HG03439 (cell line): Measurements from ENCODE around the gene SDK1.
A peak's percentile ranks its signal among the peaks of the same experiment; 100 is the strongest.
"Not testable (repeated sequence)": the region's sequence is repeated elsewhere in the genome, so short reads cannot be mapped to it uniquely, and the experiment has no call there.

Experiments
- ATAC-seq: cut with Tn5 transposase; IDR thresholded peaks from one replicate; pipeline ENCODE4 v1.9.1; 2021; ENCODE audit warnings: mild to moderate bottlenecking, moderate library complexity; ENCODE audit not compliant: unreplicated experiment

SDK1 gene

GRCh38 chr7:3943779-3944520 lies 642.9 kb downstream of the SDK1 start:
- no peak for ATAC-seq

- no peak for ATAC-seq
These were observed 648.2 kb downstream of the SDK1 start for GRCh38 chr7:3949242-3949640.

GRCh38 chr7:3950249-3950648 lies 649.2 kb downstream of the SDK1 start:
- peak; percentile 63 for ATAC-seq

- no peak for ATAC-seq
These were observed 650.4 kb downstream of the SDK1 start for GRCh38 chr7:3951316-3952055.

- no peak for ATAC-seq
These were observed 652.1 kb downstream of the SDK1 start for GRCh38 chr7:3953133-3953532.

GRCh38 chr7:3953946-3954345 lies 652.9 kb downstream of the SDK1 start:
- ATAC-seq = no peak

GRCh38 chr7:3955026-3955425 lies 654.0 kb downstream of the SDK1 start:
- no peak for ATAC-seq

- peak; percentile 72 for ATAC-seq
These were observed 655.0 kb downstream of the SDK1 start for GRCh38 chr7:3955751-3956696.

GRCh38 chr7:3956949-3957348 lies 655.9 kb downstream of the SDK1 start:
- peak; percentile 60 for ATAC-seq

GRCh38 chr7:3957472-3958108 lies 656.5 kb downstream of the SDK1 start:
- no peak for ATAC-seq

- ATAC-seq = no peak
These were observed 657.0 kb downstream of the SDK1 start for GRCh38 chr7:3958109-3958483.

GRCh38 chr7:3959364-3959763 lies 658.3 kb downstream of the SDK1 start:
- no peak for ATAC-seq

- ATAC-seq = no peak
These were observed 659.2 kb downstream of the SDK1 start for GRCh38 chr7:3960050-3960763.

- ATAC-seq = no peak
These were observed 659.9 kb downstream of the SDK1 start for GRCh38 chr7:3960942-3961341.

GRCh38 chr7:3961857-3962503 lies 660.9 kb downstream of the SDK1 start:
- no peak for ATAC-seq

GRCh38 chr7:3963768-3964167 lies 662.7 kb downstream of the SDK1 start:
- not testable (repeated sequence) for ATAC-seq

GRCh38 chr7:3964980-3965606 lies 664.0 kb downstream of the SDK1 start:
- ATAC-seq = no peak

- ATAC-seq = no peak
These were observed 664.8 kb downstream of the SDK1 start for GRCh38 chr7:3965794-3966395.

- ATAC-seq = no peak
These were observed 667.2 kb downstream of the SDK1 start for GRCh38 chr7:3968234-3968633.
